Stimulated activated CD8-positive, alpha-beta memory T cell treated with anti-CD3 and anti-CD28 coated beads, Interleukin-15, amount 100 ng/mL, for 4 hours (primary cell): ENCODE data around the gene EMC8.
"Not testable (repeated sequence)": the region's sequence is repeated elsewhere in the genome, so short reads cannot be mapped to it uniquely, and the experiment has no call there.

ENCODE experiments used
- DNase-seq, 2 donors: peaks; one replicate each; pipeline ENCODE4 v3.0.0-alpha.2; 2020; ENCODE audit warnings: low read depth in 2 of 2

The EMC8 gene

DNA sequence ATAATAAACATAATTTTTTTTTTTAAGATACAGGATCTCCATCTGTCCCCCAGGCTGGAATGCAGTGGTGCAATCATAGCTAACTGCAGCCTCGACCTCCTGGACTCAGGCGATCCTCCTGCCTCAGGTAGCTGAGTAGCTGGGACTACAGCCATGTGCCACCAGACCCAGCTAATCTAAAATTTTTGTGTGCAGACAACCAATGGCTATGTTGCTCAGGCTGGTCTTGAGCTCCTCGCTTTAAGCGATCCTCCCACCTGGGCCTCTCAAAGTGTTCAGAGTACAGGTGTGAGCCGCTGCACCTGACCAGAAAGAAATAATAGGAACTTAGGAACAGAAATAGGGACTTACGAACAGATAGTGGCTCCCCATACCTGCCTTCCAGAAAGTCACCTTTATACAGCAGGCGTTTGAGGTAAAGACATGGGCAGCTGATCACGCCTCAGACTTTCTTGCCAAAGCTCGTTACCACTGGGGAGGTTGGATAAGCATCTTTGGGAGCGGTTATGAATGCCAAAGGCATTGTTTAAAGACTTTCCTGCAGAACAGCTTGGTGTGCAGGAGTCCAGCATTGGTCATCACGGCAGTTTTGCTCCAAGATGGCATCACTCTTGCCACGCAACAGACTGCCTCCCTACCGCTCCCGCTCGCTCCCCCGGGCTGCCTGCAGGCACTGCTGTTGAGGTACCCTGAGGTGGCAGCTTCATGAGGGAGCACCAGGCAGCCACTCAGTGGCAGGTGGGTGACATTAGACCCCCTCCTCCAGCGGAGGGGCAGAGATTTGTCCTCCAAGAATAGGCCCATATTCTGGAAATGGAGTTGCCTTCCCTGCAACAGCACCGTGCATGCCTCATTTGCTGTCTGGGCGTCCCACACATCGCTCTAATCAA lies 13.7 kb upstream of the EMC8 start:
- no peak for DNase-seq

DNA sequence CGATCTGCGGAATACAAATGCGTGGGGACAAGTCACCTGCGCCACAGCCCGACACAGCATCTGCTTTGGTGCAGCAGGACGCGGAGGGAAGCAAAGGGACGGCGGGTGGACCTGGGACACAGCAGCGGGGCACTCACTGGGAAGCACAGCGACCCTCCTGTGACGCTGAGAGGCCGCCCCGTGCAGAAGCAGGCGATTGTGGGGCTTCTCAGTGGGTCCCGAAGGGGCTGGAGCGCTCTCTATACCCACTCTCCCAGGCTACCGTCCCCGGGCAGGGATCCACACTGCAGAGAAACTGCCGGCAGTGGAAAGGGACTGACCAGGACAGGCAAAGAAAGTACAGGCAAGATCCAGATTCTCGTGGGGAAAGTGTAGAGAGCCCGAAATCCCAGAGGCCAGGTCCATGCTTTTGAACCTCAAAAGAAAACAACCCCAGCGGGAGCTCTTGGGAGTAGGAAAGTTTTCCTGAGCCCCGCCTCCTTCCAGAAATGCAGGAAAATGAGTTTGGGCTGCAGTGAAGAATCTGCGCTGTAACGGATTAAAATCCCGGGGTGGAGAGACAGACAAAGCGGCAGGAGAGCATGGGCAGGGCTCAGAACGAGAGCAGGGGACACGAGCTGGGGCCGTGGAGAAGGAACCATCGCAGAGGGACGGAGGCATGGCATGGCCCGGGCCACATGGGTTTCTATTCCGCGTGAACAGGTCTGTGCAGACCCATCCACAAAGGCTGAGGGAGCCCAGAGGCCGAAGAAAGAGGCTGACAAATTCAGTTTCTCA lies 12.9 kb upstream of the EMC8 start:
- no peak for DNase-seq

DNA sequence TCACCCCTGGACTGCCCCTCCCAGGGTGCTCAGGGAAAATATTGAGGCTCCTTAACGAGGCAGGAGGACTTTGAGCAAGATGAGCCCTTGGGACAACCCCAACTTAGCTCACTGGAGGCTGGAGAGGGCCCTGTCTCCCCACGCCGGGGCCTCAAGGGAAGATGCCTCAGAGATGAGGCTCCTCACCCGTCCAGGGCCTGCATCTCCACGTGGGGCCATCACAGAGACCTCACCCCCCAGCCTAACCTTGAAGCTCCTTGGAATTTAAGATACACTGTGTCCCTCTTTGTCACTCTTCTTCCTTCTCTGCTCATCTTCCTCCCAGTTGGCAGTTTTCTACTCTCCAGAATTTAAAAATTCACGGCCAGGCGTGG lies 11.4 kb upstream of the EMC8 start:
- no peak for DNase-seq

DNA sequence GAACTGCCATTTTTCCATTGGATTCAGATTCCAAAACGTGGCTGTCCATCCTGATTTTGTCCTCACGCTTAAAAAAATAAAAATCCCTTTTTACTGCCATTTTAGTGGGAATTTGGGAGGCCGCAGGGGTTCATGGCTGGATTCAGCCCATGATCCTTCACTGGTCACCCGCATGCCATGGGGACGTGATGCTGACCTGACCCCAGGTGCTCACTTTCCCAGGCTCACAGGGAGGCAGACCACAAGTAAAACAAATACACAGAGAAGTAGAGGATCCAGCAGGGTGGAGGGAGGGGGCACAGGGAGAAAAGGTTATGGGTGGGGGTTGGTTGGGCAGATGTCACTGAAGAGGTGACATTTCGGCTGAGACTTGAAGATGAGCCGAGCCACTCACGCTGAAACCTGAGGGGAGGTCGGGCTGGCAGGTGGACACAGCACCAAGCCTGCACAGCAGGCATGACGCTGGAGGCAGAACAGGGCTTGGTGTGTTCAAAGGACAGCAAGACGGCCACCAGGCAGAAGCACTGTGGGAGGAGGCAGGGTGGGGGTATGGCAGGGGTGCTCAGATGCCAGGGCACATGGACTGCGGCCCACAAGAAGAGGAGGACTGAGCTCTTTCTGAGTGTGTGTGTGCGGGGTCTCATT lies 10.9 kb upstream of the EMC8 start:
- no peak for DNase-seq

DNA sequence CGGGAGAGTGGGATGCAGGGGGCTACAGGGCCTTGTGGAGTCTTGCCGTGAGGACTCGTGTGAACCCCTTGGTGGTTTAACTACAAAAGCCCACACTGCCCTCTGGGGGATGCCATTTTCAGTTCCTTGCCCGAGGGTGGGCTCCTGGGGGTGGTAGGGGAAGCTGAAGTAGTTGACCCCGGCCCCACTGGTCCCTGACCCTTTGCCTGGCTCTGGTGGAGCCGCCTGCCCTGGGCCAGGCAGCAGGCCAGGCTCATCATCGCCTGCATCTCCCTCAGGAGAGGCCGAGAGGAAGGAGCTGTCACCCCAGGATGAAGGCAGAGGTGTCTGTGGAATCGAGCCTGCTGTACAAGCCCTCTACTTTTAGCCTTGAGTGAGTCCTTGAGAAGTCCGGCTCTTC lies 10.3 kb upstream of the EMC8 start:
- no peak for DNase-seq

DNA sequence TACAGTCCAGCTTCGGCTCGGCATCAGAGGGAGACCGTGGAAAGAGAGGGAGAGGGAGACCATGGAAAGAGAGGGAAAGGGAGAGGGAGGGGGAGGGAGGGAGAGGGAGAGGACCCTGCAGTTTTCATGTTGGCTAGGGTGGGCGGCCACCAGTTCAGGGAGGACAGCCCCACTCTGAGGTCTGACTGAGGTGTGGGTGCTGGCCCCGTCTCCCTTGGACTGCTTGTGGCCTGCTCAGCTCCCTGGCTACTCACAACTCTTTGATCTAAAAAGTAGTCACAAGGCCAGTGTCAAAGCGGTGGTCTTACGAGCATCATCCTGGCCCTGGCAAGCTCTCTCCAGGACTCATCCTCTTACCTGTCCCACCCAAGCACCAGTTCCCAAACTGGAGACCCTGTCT lies 9.6 kb upstream of the EMC8 start:
- no peak for DNase-seq

DNA sequence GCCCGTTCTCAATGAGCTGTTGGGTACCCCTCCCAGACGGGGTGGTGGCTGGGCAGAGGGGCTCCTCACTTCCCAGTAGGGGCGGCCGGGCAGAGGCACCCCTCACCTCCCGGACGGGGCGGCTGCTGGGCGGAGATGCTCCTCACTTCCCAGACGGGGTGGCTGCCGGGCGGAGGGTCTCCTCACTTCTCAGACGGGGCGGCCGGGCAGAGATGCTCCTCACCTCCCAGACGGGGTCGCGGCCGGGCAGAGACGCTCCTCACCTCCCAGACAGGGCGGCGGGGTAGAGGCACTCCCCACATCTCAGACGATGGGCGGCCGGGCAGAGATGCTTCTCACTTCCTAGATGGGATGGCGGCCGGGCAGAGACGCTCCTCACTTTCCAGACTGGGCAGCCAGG lies 8.8 kb upstream of the EMC8 start:
- DNase-seq = not testable (repeated sequence)

DNA sequence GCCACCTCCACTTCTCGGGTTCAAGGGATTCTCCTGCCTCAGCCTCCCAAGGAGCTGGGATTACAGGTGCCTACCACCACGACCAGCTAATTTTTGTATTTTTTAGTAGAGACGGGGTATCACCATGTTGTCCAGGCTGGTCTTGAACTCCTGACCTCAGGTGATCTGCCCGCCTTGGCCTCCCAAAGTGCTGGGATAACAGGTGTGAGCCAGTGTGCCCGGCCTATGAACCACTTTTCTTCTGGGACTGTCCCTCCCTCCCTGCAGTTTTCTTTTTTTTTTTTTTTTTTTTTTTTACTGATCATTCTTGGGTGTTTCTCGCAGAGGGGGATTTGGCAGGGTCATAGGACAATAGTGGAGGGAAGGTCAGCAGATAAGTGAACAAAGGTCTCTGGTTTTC lies 8.0 kb upstream of the EMC8 start:
- not testable (repeated sequence) for DNase-seq

DNA sequence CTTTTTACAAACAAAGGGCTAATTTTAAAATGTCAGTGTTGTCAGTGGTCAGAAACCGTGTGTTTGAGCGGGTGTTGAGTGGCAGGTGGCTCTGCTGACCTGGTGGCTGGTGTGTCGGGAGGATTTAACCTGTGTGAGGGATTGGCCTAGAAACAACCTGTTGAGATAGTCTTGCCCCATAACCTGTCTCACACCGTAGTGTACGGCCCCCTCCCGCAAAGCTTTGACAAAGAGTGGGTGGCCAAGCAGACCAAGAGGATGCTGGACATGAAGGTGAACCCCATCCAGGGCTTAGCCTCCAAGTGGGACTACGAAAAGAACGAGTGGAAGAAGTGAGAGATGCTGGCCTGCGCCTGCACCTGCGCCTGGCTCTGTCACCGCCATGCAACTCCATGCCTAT lies 7.2 kb upstream of the EMC8 start:
- DNase-seq = no peak

DNA sequence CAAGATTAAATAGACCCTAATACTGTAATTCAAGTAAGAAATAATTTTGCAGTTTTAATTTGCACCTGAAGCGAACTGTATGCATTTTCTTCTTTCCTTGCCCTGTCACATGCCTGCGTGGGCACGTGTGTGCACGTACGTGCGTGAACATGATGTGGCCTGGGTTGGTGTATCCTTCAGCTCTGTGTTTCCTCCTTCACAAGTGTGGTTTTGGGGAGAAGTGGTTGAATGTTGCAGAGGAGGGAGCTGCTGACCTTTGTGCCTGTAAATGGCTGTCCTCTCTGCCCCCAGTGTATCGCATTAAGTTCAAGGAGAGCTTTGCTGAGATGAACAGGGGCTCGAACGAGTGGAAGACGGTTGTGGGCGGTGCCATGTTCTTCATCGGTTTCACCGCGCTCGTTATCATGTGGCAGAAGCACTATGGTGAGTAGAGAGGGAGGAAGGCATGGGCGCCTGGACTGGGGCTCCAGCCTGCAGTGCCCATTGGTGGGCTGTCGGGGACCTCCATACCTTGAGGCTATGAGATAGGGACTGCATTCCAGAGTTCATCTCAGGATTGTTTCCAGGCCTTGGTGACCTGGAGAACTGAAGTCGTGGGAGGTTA lies 6.2 kb upstream of the EMC8 start:
- DNase-seq = no peak

DNA sequence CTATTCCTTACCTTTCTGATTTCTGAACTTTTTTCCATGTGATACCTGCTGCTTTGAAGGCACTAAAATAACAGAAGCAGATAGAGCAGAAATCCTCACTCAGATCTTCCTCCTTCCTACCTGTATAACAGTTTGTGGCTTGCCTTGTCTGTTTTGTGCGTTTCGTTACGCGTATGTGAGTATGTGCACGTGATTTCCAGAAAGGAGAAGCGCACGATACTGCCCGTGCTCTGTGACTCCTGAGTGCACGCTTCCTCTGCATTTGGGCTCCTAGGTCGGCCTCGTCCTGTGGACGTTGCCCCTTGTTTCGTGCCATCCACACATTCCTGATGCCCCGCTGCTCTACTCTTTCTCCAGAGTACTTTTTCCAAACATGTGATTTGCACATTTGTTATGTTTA lies 4.2 kb upstream of the EMC8 start:
- DNase-seq = no peak

DNA sequence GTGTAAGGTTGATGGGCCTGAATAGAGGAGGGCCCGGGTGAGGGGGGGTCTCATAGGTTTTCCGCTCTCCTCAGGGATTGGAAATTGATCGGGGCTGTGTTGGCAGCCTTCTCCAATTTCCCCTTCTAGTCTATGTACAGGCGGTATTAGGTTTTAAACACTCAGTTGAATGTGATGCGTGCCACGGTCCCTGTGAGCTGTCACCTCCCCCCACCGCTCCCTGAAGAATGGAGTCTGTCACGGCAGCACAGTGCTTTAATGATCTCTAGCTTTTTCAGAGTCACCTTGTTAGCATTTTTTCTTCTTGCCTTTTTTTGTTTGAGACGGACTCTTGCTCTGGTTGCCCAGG lies 951 bp upstream of the EMC8 start:
- no peak for DNase-seq

DNA sequence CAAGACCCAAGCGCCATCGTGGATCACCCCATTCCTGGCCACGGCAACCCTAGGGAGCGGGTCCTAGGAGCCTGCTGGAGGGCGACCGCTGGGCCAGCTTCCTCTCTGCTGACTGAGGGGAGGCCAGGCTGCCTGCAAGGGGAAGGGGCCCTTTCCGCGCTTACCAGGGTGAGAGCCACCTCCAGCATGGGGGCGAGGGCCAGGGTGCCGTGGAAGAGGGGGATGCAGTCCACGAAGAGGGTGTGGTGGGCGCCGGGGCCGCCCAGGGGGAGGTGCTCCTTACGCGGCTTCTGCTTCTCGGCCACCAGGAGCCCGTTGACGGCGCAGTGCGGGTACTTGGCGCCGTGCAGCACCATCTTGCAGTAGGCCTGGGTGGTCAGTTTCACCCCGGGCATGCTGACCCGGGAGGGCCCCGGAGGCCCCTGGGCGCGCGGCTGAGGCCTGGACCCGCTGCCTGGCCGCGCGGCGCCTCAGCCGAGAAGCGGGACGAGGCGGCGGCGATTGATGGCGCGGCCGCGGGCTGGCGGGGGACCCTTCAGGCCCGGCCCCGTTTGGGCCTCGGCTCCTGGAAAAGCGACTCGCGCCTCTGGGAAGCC lies 345 bp downstream of the EMC8 start:
- DNase-seq = no peak

DNA sequence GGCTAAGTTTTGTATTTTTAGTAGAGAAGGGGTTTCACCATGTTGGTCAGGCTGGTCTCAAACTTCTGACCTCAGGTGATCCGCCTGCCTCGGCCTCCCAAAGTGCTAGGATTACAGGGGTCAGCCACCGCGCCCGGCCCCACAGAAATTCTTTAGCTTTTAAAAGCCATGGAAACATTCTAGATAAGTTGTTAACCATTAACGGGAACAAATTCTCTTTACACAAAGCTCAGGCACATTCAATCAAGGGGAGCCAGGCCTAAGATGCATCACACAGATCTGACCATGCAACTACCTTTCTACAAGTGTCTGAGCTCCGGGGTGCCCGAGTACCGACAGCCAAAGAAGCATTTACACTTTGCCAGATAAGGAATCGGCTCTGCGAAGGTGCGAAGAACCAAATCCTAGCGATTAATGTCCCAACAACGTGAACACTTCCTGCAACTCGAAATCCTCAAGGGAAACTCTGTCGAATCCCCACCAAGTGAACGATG lies 1.0 kb downstream of the EMC8 start:
- no peak for DNase-seq

DNA sequence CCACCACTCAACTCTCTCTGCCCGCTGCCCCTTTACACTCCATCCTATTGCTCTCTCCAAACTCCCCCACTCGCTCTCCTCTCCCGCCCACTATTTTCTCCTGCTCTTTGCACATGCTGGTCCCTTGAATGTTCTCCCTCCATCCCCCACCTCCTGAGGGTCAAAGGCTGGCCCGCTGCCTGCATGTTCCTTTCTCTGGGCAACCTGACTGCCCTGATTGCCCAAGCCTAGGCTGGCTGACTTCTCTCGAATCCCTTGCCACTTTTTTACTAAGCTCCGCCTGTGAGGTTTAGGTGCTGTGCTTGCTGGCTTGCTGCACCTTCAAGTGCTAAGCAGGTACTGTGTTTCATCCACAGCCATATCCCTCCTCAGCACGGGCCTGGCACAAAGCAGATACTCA lies 2.7 kb downstream of the EMC8 start:
- no peak for DNase-seq

DNA sequence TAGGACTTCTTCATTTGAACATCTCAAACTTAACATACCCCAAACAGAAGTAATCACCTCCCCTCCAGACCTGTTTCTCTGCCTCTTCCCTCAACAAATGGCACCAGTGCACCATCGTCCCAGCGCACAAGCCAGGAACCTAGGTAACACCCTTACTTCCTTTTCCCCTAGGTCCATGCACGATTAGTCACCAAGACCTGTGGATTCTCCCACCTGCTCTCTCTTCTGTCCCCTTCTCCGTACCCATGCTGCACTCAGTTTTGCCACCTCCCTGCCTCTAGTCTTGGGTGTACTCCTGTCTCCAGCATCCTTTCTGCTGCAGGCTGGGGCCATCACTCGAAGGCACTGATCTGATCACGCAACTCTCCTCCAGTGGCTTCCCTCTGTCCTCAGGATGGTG lies 3.2 kb downstream of the EMC8 start:
- no peak for DNase-seq

DNA sequence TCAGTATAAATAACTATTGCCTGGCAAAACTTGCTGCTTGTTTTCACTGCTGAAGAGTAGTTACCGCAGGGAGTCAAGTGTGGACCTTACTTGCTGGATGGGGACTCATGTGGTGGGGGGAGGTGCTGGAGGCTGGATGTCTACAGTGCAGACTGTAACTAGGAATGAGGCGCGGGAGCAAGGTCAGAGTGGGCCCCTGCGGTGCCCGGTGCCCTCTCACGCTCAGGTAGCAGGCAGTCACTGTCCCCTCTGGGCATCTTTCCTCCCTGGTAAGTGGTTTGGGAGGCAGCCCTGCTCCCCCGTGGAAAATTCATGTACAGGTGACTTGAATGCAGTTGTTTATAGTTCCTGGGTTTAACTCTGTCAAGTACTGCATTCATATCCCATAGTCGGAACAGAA lies 4.6 kb downstream of the EMC8 start:
- no peak for DNase-seq

DNA sequence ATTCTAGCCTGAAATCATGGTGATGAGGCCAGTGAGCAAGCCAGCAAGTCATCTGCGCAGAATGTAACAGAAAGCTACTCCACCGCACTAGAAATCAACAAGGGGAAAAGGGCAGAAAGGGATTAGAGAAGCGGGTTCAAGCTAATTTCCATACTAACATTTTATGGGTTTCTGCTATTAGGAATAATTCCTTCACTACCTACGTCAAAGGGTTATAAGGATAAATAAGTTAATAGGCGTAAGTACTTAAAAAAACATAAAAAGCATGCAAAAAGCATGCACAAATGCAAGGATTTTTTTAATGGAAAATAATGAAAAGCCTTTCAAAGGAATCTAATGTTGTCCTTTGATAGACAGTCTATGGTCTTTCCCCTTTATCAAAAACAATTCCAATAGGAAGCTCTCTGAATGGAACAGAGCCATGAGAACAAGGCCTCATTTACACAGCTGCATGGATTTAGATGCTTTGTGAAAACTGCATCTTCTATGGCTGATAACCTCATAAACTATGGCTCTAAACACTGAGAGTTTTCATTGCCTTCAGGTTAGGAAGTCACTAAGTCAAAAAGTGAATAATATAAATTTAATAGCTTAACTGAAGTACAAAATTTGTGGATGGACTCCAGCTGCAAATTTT lies 5.6 kb downstream of the EMC8 start:
- no peak for DNase-seq

DNA sequence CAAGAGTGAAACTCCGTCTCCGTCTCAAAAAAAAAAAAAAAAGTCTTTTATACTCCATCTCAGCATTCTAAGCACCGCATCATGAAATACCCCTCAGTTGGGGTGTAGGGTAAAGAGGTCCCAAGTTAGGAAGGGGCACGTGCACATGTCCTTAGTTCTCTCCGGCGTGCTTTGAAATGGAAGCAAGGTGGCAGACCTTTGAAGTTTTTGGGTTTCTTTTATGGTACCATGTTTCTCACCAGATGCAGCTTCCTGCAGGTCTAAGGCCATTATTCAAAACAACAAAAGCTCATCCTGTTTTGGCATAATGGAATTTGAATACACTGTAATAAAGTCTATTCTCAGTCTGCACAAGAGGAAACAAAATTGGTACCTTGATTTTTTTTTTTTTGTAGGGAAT lies 9.6 kb downstream of the EMC8 start:
- no peak for DNase-seq

DNA sequence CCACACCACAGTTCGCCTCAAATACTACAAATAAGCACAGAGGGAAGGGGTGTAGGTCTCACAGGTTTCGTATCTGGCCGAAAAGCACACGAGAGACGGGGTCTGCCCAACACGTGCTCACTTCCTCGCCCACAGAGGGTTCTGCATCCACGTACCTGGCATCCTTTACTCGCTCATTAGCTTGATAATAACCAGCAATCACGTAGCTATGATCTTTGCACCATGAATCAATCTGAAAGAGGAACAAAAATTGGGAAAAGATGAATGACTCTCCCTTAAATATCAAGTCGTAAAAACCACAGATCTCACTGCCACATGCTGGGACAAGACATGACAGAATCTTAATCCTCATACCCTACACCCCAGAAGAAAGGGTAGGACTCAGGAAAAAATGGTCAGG lies 10.5 kb downstream of the EMC8 start:
- no peak for DNase-seq

DNA sequence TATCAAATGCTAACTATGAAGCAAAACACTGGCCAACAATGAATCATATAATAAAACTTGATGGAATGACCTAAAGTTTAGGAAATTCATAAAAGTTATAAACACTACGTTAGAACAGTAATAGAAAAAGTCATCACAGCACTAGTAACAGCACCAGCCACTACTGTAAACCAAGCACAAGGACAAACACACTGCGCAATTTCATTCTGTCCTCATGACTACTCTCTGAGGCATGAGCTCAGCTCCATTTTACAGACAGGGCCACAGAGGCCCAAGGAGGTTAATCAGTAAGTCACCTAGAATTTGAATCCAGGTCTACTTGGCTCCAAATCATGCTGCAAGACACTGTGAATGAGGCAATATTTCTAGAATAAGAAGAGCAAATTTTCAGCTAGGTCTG lies 13.4 kb downstream of the EMC8 start:
- no peak for DNase-seq
